Thoracic aorta (tissue), 2 donors: ENCODE data around the gene BABAM2. TPM values are rescaled to one million over a fixed set of nuclear protein-coding genes. Genes with fewer than 3 reads are reported as not detected.
"Not testable (repeated sequence)": the region's sequence is repeated elsewhere in the genome, so short reads cannot be mapped to it uniquely, and the experiment has no call there.

Source experiments
- ATAC-seq: fragments of 150-250 bp; one replicate; pipeline ENCODE4 v1.8.0; 2017; ENCODE audit warnings: low read depth; ENCODE audit not compliant: insufficient number of reproducible peaks, low FRiP score
- DNase-seq: peaks from one replicate; pipeline ENCODE4 v3.0.0-alpha.2; 2020; ENCODE audit warnings: low spot score
- H3K27ac ChIP-seq, 2 donors: fragments of 200-600 bp; sonication (generic); 1 replicate in 1 of 2; 2 replicates in 1 of 2; pipeline ENCODE4 v1.5.1; 2016; ENCODE audit warnings: mild to moderate bottlenecking in 2 of 2, moderate library complexity in 2 of 2
- H3K27me3 ChIP-seq: fragments of 200-600 bp; sonication (generic); replicated peaks from 2 replicates; pipeline ENCODE4 v1.6.0; 2016; ENCODE audit warnings: mild to moderate bottlenecking; ENCODE audit not compliant: insufficient read depth
- H3K36me3 ChIP-seq: fragments of 200-600 bp; sonication (generic); one replicate; pipeline ENCODE4 v1.5.1; 2016
- H3K4me1 ChIP-seq, 2 donors: fragments of 200-600 bp; sonication (generic); 1 replicate in 1 of 2; 2 replicates in 1 of 2; pipeline versions ENCODE4 v1.5.1 to v1.6.0; 2016; ENCODE audit warnings: low read depth in 2 of 2, mild to moderate bottlenecking in 1 of 2; ENCODE audit not compliant: control insufficient read depth in 1 of 2
- H3K4me3 ChIP-seq: fragments of 200-600 bp; sonication (generic); 2 replicates; pipeline ENCODE4 v1.5.1; 2016; ENCODE audit warnings: mild to moderate bottlenecking
- H3K9me3 ChIP-seq: fragments of 200-600 bp; sonication (generic); 2 replicates; pipeline ENCODE4 v1.5.1; 2016
- CTCF ChIP-seq: fragments of 200-600 bp; sonication (generic); IDR thresholded peaks from one replicate; pipeline ENCODE4 v1.5.1; 2019; ENCODE audit warnings: antibody characterized with exemption
- total RNA-seq, 2 donors: library from RNA; depleted of rRNA; stranded (reverse); fragments of >200 nt; gene quantifications; one replicate each; pipeline versions ENCODE4 v1.1.0 to v1.2.3, GENCODE V29; 2016

The BABAM2 gene
- total RNA-seq, 2 donors from 2014 or later, result 24.7 to 32.8 TPM

- no peak overlapping the region for H3K4me3 ChIP-seq
- no peaks in the 10 kb centered on the region for H3K27me3 ChIP-seq
- H3K9me3 ChIP-seq, result no peaks in the 10 kb centered on the region
- peaks cover 28 to 50% of the 10 kb centered on the region in 2 donors for H3K4me1 ChIP-seq
- ATAC-seq (no peak), DNase-seq (no peak)
- no peaks in the 10 kb centered on the region for H3K36me3 ChIP-seq
- H3K27ac ChIP-seq, result peak overlapping the region; percentile 58 to 60
- no peak for TF ChIP-seq CTCF
Measured at GRCh38 chr2:28103611-28104010, 213.1 kb downstream of the BABAM2 start.

GRCh38 chr2:28108143-28108542 lies 217.6 kb downstream of the BABAM2 start:
- Histone ChIP-seq H3K4me3 (no peak overlapping the region), H3K4me1 (peaks cover 7 to 12% of the 10 kb centered on the region in 2 donors), H3K27ac (no peak overlapping the region), H3K27me3 (no peaks in the 10 kb centered on the region), H3K36me3 (no peaks in the 10 kb centered on the region), H3K9me3 (no peaks in the 10 kb centered on the region)
- ATAC-seq (no peak), DNase-seq (no peak)
- no peak for TF ChIP-seq CTCF

- H3K4me3 ChIP-seq, ATAC-seq, H3K4me1 ChIP-seq, H3K27me3 ChIP-seq, H3K36me3 ChIP-seq, H3K27ac ChIP-seq, H3K9me3 ChIP-seq, DNase-seq: not testable (repeated sequence)
Measured at GRCh38 chr2:28113771-28114170, 223.2 kb downstream of the BABAM2 start.

GRCh38 chr2:28117104-28117596 lies 226.6 kb downstream of the BABAM2 start:
- H3K27ac ChIP-seq, result no peak overlapping the region
- H3K9me3 ChIP-seq, result no peaks in the 10 kb centered on the region
- ATAC-seq (no peak), DNase-seq (no peak)
- H3K27me3 ChIP-seq, result no peaks in the 10 kb centered on the region
- no peak overlapping the region for H3K4me3 ChIP-seq
- H3K4me1 ChIP-seq, result no peaks in the 10 kb centered on the region
- no peaks in the 10 kb centered on the region for H3K36me3 ChIP-seq
- TF ChIP-seq CTCF, result no peak

- Histone ChIP-seq H3K4me3 (no peak overlapping the region), H3K27ac (no peak overlapping the region), H3K4me1 (no peaks in the 10 kb centered on the region), H3K27me3 (no peaks in the 10 kb centered on the region), H3K36me3 (no peaks in the 10 kb centered on the region), H3K9me3 (no peaks in the 10 kb centered on the region)
- TF ChIP-seq CTCF, result no peak
- no peak for DNase-seq
- no peak for ATAC-seq
Measured at GRCh38 chr2:28119631-28120030, 229.1 kb downstream of the BABAM2 start.

- H3K27me3 ChIP-seq, result no peaks in the 10 kb centered on the region
- no peaks in the 10 kb centered on the region for H3K9me3 ChIP-seq
- no peak overlapping the region for H3K27ac ChIP-seq
- H3K4me1 ChIP-seq, result no peaks in the 10 kb centered on the region
- no peak overlapping the region for H3K4me3 ChIP-seq
- no peak for DNase-seq
- no peak for ATAC-seq
- no peaks in the 10 kb centered on the region for H3K36me3 ChIP-seq
- no peak for TF ChIP-seq CTCF
Measured at GRCh38 chr2:28128281-28128950, 237.9 kb downstream of the BABAM2 start.
